ENCODE measurements around the gene MYL11.

DNA sequence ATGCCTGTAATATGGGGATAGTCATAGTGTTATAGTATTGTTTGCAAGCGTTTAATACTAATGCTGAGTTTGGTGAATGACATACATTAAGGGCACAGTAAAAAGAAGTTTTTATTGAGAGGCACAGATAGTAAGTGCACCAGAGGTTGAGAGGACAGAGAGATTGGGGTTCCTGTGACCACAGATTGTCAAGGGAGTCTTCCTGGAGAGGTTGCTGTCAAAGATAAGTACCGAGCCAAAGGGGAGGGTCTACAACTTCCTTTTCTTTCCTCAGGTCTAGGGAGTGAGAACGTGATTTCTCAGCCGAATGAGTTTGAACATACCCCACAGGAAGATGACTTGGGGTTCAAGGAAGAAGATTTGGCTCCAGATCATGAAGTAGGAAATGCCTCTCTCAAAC is 22.5 kb downstream of the MYL11 start:
- no peak for TF ChIP-seq CTCF (IDR thresholded peaks at IDR 0.05; ENCODE audit: insufficient read depth, low read length, poor library complexity, severe bottlenecking)
- no peak for TF ChIP-seq EZH2phosphoT487 (conservative IDR thresholded peaks at IDR 0.05; ENCODE audit: low read length)
